ENCODE measurements around the gene CETP.
"Not testable (repeated sequence)": the region's sequence is repeated elsewhere in the genome, so short reads cannot be mapped to it uniquely, and the experiment has no call there.

CETP gene

DNA sequence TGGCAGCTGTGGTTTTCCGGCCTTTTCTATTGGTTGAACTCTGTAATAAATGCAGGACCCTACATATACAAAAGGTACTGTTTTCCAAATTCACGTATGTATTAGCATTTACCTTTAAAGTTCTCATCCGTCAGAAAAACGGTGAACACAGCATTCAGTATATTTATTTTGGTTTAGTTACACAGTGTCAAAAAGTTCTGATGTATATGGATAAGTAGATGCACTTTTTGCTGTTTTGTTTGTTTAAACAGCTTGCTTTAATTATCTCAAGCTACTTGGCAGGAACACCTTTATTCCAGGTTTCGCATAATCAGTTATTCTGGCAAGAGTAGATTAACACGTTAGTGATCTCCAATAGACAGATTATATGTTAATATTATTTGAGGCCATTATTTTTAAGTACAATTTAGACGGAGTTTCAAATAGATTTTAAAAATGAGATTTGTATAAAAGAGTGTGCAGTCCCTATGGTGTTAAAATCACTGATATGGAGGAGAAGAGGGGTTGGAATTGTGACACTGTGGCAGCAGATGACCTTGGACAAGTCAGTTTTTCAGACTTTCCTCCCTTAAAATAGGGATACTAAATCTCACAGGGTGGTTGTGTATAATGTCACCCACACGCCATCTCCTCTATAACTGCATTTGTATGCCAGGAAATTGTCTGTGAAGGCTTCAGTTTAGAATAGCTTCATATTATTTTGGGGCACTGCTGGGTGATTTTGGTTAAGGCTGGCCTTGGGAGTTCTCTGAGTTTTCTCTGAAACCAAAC is 27.7 kb upstream of the CETP start:
- DNase-seq (ENCODE audit: low read depth): no peak

DNA sequence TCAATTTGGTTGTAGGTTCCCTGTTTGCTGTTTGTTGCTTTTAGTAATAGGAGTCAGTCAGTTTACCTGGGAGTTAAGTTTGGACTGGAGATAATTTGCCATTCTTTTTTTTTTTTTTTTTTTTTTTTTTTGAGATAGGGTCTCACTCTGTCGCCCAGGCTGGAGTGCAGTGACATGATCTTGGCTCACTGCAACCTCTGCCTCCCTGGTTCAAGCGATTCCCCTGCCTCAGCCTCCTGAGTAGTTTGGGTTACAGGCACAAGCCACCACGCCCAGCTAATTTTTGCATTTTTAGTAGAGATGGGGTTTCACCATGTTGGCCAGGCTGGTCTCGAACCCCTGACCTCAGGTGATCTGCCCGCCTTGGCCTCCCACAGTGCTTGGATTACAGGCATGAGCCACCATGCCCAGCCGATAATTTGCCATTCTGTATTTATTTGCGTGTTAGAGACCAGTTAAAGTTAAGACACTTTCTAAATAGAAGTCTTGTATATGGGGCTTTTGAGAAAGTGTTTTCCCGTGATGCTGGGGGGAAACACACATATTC is 27.1 kb upstream of the CETP start:
- DNase-seq (ENCODE audit: low read depth): not testable (repeated sequence)

DNA sequence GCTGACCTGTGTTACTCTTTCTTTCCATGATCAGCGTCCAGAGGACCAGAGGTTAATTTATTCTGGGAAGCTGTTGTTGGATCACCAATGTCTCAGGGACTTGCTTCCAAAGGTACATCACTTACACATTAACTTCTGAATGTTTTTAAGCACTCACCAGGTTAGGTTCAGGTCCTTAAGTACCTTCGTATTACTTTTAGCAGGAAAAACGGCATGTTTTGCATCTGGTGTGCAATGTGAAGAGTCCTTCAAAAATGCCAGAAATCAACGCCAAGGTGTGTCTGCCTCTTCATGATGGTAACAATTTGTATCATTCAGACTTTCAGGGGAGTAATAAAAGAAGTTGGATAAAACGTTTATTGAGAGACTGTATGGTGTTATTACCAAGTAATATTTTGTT is 26.5 kb upstream of the CETP start:
- no peak for DNase-seq (ENCODE audit: low read depth)

DNA sequence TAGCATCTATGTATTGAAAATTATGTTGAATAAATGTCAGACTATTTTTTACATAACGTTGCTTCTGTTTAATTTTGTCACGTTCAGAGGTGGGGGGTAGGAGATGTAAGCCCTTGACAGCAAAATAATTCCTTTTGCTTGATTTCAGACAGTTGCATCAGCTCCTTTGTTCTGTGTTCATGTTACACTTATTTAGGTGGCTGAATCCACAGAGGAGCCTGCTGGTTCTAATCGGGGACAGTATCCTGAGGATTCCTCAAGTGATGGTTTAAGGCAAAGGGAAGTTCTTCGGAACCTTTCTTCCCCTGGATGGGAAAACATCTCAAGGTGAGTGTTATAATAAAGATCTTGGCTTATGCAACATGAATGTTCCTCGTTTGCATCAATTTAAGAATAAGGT is 25.3 kb upstream of the CETP start:
- no peak for DNase-seq (ENCODE audit: low read depth)

DNA sequence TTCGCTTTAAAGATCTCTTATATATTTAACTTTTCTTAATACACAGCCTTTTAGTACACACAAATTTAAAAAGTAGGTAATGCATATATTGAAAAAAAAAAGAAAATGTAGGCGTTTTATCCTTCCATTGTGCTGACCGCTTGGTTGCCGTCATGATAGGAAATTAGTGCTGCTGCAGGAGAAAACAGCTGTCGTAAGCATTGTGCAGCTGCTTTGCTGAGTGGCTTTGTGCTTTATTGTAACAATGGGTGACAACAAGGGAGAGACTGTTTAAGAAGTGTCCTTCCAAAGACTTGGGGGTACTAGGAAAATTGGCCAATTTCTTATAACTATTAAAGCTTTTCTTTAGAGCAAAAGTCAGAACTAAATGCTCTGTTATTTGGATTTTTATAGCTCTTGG is 24.8 kb upstream of the CETP start:
- DNase-seq (ENCODE audit: low read depth): no peak

DNA sequence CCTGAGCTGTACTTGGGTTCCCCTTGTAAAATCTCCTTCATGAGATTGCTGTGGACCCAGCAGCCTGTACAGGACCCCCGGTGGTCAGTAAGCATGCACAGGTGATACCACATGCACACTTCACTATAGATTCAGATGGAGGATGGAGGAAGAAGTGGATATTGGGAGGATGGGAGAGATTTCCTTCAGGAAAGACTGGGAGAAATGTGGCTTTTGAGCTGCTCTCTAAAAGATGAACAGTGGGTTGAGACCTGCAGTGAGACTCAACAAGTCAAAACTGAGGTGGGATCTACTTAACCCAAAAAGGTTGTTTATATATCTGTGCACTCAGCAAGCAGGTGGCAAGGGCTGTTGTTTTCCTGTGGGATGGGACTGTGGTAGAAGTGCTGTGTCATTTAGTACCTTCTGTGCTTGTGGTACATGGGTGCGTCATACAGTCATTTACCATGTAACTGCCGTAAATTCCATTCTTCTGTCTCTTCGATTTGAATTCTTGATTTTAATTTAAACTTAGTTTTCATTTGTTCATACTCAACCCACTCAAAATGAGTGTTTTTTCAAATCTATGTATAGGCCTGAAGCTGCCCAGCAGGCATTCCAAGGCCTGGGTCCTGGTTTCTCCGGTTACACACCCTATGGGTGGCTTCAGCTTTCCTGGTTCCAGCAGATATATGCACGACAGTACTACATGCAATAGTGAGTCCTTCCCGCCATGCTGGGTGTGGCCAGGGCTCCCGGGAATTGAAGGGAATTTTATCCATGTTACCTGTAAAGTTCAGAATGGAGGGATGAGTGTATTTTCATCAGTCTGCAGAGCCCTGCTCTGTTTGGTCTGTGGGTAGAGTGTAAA is 22.9 kb upstream of the CETP start:
- peak; percentile 23 for DNase-seq (ENCODE audit: low read depth)

DNA sequence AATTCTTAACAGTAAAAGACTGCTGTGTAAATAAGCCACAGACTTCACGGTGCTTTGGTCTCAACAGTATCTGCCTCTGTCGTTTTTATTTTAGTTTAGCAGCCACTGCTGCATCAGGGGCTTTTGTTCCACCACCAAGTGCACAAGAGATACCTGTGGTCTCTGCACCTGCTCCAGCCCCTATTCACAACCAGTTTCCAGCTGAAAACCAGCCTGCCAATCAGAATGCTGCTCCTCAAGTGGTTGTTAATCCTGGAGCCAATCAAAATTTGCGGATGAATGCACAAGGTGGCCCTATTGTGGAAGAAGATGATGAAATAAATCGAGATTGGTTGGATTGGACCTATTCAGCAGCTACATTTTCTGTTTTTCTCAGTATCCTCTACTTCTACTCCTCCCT is 21.9 kb upstream of the CETP start:
- no peak for DNase-seq (ENCODE audit: low read depth)

DNA sequence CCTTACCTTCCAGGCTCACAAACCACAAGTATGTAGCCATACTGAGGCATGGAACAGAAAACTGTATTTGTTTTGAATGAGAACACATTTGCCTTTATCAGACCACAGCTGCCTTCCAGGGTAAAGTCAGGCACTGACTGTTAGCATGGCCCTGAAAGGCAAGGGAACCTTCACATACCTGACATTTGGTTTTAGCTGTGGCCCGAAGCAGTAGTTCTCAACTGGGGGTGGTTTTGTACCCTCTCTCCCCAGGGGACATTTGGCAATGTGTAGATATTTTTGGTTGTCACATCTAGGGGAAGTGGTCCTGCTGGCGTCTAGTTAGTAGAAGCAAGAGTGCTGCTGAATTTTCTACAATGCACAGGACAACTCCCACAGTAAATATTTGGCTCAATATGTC is 20.7 kb upstream of the CETP start:
- no peak for DNase-seq (ENCODE audit: low read depth)

DNA sequence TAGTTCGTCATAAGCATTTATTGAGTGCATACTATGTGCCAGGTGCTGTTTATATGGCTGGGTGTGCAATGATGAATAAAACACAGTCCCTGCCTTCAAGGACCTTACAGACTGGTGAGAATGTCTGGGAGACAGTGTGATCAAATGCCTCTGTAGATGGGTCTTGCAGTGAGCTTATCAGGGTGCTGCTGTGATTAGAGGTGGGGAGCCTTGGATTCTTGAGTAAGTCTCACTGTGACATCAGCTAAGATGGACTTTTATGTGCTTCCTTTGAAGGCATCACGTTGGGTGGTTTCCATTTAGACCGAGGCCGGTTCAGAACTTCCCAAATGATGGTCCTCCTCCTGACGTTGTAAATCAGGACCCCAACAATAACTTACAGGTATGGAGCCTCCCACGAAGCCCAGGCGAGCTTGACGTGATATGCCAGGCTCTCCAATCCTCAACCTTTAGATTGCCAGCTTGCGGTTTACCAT is 19.9 kb upstream of the CETP start:
- DNase-seq (ENCODE audit: low read depth): no peak

DNA sequence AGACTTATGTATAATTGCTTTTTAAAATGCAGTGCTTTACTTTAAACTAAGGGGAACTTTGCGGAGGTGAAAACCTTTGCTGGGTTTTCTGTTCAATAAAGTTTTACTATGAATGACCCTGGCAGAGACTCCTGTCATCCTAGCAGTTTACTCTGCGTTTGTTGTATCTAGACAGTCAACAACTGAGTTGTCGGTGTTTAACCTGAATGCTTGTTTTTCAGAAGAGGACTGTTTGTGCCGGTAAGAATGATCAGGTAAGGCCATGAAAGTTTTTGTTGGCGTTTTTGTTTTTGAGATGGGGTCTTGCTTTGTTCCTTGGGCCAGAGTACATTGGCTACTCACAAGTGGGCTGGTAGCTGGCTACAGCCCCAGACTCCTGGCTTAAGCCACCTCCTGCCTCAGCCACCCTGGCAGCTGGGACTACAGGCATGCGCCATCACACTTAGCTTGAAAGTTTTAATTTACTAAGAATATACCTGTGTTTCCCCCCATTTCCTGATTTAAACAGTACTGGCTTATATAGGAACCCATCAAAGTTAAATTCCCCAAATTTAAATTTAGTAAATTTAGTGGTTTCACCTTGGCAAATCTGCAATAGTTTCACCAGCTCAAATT is 17.9 kb upstream of the CETP start:
- DNase-seq (ENCODE audit: low read depth): no peak

DNA sequence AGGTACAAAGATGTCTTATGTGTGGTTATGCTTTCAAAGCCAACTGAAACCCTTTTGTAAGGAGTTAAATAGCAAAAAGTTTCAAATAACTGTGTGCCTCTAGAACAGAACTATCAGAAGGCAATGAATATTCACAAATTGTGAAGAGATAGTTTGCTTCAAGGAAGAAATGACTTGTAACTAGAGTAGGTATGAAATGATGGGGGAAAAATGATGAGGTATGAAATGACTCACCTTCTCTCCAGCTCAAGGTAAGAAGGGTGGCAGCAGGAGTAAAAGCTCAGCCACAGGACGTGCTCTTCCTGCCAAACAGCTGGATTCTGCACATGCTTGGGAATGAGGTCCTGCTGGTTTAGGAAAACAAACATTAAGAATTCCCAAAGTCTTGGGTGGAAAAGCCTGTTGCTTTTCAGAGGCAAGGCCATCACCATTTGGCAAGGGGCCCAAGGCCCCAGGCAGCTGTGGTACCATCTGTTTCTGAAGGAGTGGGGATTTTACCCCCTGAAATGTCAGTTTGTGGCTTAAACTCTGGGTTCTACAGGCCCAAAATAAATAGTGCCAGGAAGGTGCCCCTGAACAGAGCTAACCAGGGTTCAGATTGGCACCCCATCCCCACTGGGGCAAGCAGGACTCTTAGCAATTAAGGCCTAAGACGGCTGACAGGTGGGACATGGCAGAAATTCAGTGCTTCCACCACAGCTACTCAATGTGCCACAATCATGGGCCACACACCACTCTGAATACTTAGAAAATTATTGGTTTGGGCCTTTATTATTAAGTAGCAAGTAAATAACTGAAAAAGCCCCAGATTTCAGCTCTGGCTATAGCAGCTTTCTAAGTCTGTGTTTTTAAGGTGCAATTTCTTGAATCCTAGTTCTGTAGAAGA is 16.6 kb upstream of the CETP start:
- DNase-seq (ENCODE audit: low read depth): no peak

DNA sequence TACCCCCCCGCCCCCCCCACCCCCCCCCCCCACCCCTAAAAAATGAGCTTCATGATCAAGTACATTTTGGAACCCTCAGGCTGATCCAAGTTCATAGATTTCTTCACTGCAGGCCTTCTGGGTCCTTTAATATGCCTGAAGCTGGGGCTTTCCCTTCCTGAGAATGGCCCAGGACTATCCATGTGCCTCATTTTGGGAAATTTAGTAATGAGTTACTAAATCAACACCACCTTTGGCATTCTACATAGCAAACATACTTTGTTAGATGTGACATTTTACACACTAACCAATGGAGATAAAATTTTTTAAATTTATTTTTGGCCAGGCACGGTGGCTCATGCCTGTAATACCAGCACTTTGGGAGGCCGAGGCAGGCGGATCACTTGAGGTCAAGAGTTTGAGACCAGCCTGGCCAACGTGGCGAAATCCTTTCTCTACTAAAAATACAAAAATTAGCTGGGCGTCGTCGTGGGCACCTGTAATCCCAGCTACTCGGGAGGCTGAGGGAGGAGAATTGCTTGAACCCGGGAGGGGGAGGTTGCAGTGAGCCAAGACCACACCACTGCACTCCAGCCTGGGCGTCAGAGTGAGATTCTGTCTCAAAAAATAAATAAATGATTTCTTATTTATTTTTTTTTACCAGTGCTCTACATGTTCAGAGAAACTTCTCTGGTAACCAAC is 15.8 kb upstream of the CETP start:
- no peak for DNase-seq (ENCODE audit: low read depth)

DNA sequence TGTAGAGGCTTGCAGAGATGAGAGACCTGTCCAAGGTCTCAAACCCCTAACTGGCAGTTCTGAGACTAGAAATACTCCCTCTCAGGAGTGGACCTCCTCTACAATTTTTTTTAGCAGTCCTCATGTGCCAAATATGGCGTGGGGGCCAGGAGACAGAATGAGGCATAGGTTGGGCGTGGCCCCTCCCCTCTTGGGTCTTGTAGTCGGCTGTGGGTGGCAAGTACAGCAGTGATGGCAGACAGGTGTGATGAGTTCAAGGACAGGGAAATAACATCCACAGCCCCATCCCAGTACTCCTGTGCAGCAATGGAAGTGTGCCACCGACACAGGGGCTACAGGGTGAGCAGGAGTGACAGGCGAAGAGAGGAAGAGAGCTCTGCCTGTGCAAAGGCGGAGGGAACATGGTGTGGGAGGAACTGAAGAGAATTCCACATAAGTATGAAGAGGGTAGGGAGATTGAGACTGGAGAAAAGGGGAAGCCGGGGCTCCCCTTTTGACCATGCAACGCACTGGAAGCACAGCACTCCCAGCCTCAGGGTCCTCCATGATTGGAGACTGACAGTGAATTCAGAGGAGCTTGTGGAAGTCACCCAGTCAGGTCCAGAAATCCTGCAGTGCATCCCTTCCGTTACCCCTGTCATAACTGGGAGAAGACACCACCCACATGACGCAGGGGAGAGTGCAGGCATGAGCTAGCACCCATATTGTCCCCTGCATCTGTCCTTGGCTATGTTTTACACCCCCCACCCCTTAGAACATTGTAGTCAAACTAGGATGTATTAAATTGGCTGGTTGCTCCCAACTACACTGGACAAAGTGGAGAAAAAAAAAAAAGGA is 14.8 kb upstream of the CETP start:
- DNase-seq (ENCODE audit: low read depth): no peak

DNA sequence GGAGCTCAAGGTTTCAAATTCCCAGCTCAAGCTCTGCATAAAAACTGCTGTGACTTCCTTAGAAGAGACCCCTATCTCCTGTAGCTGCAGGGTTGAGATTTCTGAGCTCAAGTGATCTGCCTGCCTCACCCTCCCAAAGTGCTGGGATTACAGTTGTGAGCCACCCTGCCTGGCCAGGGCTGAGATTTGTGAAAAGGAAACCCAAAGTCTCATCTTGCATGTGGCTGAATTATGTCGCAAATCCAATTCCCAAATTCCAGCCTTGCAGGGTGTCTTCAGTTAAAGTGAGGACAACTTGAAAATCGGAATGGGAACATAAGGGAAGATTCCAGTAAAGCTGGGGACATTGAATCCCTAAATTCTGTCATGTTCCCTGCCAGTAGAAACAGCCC is 14.2 kb upstream of the CETP start:
- no peak for DNase-seq (ENCODE audit: low read depth)

DNA sequence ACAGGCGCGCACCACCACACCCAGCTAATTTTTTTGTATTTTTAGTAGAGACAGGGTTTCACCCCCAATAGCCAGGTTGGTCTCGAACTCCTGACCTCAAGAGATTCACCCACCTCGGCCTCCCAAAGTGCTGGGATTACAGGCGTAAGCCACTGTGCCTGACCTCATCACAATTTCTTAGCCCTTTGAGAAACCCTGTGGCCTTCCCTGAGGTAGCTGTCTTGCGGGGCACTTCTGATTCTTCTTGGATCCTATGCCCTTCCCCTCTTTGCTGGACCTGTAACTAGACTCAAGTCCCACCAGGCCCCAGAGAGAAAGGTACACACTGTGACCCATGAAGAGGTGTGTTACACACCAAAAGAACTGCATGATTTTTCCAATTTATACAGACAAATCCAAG is 13.5 kb upstream of the CETP start:
- DNase-seq (ENCODE audit: low read depth): no peak

DNA sequence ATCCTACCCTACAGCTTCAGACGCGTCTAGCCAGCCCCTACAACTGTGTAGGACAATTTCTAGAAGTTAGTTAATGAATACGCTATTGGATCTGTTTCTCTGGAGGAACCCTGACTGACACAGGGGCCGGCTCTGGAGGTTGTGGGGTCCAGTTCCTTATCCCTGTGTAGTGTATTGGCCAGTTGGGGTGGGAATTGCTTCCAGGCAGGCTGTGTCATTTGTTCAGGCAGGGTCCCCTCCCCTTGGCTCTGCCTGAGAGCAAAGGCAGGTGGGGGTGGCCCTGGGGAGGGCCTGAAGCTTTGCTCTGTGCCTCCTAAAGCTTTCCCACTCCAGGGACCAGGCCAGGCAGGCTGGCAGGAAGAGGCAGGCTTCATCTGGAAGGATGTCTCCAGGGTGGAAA is 11.7 kb upstream of the CETP start:
- no peak for DNase-seq (ENCODE audit: low read depth)

DNA sequence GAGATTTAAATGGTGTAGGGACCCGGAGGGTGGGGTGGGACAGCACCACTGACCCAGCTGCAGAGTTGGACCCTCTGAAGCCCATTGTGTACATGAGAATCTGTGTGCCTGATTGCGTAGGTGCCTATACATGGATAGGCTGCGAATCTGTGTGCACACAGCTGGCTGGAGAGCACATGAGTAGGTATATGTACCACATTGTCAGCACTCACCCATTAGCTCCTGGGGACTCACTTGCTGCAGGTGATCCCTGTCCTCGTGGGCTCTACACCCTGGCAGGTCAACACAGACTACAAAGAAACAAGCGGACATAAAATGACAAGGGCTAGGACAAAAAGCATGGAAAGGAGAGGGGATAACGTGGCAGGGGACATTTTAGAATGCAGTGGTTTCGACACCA is 11.3 kb upstream of the CETP start:
- DNase-seq (ENCODE audit: low read depth): no peak

DNA sequence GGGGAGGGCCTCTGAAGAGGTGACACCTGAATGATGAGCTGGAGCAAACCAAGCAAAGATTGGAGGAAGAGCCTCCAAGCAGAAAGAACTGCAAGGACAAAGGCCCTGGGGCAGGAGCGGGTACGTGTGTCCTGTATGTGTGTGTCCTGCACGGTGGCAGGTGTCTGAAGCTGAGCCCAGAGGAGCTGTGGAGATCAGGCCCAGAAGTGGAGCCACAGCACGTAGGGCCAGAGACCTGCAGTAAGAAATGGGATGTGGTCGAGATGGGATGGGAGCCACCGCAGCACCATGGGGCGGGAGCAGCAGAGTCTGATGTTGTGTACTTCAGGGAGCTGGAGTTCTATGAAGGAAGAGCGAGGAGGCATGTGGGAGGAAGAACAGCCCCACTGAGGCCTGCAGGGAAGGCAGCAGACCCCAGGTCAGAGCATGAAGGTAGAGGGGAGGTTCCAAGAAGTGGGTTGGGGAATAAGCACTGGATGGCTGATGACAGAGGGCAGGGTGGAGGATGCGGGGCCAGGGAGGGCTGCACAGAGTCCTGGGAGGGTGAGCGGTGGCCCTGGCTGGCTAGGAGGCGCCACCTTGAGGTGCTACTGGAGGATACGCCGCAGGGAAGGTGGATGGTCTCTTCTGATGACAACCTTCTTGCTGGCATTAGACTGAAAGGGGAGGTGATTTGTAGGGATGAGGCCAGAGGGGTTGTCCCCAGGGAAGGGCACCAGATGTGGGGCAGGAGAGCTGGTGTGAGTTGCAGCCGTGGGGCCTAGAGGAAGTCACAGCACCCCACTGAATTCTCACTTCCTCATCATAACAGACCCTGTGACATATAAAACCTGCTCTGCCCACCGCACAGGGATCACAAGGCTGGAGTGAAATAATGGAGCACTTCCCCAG is 10.6 kb upstream of the CETP start:
- DNase-seq (ENCODE audit: low read depth): peak; percentile 36

DNA sequence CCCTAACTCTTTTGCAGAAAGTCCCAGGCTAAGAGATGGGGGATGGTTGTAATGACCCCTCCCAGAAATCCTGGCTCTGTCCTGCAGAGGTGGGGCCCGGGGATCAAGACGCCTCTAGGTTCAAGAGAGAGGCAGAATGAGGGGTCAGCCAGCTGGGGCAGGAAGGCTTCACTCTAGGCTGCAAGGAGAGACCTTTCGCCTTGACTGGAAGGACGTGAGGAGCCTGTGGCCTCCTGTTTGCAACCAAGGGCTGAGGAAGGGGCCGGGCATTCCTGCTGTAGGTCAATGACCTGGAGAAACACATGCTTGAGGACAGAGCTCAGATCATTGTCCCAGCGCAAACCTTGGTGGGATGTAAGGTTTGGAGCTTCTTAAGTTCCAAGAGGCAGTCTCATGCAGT is 8.7 kb upstream of the CETP start:
- DNase-seq (ENCODE audit: low read depth): no peak
